Neural cell (in vitro differentiated cells): ENCODE measurements around the gene OLIG2. TPM values are rescaled to one million over a fixed set of nuclear protein-coding genes. Genes with fewer than 3 reads are reported as not detected.

Experiments used
- H2AFZ ChIP-seq: fragments of 200-600, 300-800 bp; sonication (generic), shearing (Covaris generic); 2 replicates; pipeline ENCODE4 v1.6.0; 2014; ENCODE audit warnings: low read depth, mild to moderate bottlenecking, antibody characterized with exemption, low read length, moderate library complexity
- H3F3A ChIP-seq: fragments of 200-600 bp; shearing (Covaris generic); 2 replicates; pipeline ENCODE4 v1.6.1; 2016; ENCODE audit warnings: mild to moderate bottlenecking, moderate library complexity, mixed read lengths, antibody characterized with exemption, low read length; ENCODE audit not compliant: insufficient read depth, poor library complexity, severe bottlenecking
- H3K27ac ChIP-seq: fragments of 200-600, 300-800 bp; sonication (generic), shearing (Covaris generic); 2 replicates; pipeline ENCODE4 v1.5.1; 2014; ENCODE audit warnings: mild to moderate bottlenecking, low read length, moderate library complexity
- H3K27me3 ChIP-seq: fragments of 300-800, 200-600 bp; sonication (generic), shearing (Covaris generic); 2 replicates; pipeline ENCODE4 v1.6.0; 2014; ENCODE audit warnings: mild to moderate bottlenecking, low read depth, low read length, moderate library complexity; ENCODE audit not compliant: insufficient read depth
- H3K36me3 ChIP-seq: fragments of 300-800, 200-600 bp; sonication (generic), shearing (Covaris generic); 2 replicates; pipeline ENCODE4 v1.5.1; 2014; ENCODE audit warnings: mild to moderate bottlenecking, antibody characterized with exemption, low read length, moderate library complexity; ENCODE audit not compliant: insufficient read depth
- H3K4me2 ChIP-seq: fragments of 300-800, 200-600 bp; sonication (generic), shearing (Covaris generic); 2 replicates; pipeline ENCODE4 v1.6.0; 2014; ENCODE audit warnings: mild to moderate bottlenecking, low read length
- H3K4me3 ChIP-seq: fragments of 300-800, 200-600 bp; sonication (generic), shearing (Covaris generic); 2 replicates; pipeline ENCODE4 v1.5.1; 2014; ENCODE audit warnings: mild to moderate bottlenecking, low read length, moderate library complexity
- H3K79me2 ChIP-seq: fragments of 200-600 bp; shearing (Covaris generic); replicated peaks from 2 replicates; pipeline ENCODE4 v1.6.0; 2014; ENCODE audit warnings: mild to moderate bottlenecking, low read length, moderate library complexity; ENCODE audit not compliant: insufficient read depth
- H3K9ac ChIP-seq: fragments of 300-800, 200-600 bp; sonication (generic), shearing (Covaris generic); 2 replicates; pipeline ENCODE4 v1.6.1; 2016; ENCODE audit warnings: mild to moderate bottlenecking, low read length, mixed read lengths
- H3K9me2 ChIP-seq: fragments of 200-600 bp; shearing (Covaris generic); 2 replicates; pipeline ENCODE4 v1.6.1; 2016; ENCODE audit warnings: mild to moderate bottlenecking, low read length, mixed read lengths; ENCODE audit not compliant: insufficient read depth
- H3K9me3 ChIP-seq: fragments of 200-600, 300-800 bp; sonication (generic), shearing (Covaris generic); 2 replicates; pipeline ENCODE4 v1.6.1; 2016; ENCODE audit warnings: mild to moderate bottlenecking, mixed run types, low read length, moderate library complexity, mixed read lengths
- H4K20me1 ChIP-seq: fragments of 200-600 bp; shearing (Covaris generic); 2 replicates; pipeline ENCODE4 v1.6.1; 2016; ENCODE audit warnings: mild to moderate bottlenecking, mixed run types; ENCODE audit not compliant: insufficient read depth
- EP300 ChIP-seq: fragments of 450-650 bp; conservative IDR thresholded peaks from 2 replicates; pipeline ENCODE4 v1.6.1; 2014; ENCODE audit warnings: antibody characterized with exemption, mild to moderate bottlenecking, moderate library complexity; ENCODE audit not compliant: poor library complexity, severe bottlenecking
- EZH2 ChIP-seq: fragments of 200-600, 300-800 bp; shearing (Covaris generic), sonication (generic); IDR thresholded peaks from 2 replicates; pipeline ENCODE4 v1.6.1; 2014; ENCODE audit warnings: antibody characterized with exemption, low read length, borderline replicate concordance, mild to moderate bottlenecking; ENCODE audit not compliant: insufficient read depth, poor library complexity, severe bottlenecking
- MXI1 ChIP-seq: fragments of 450-650 bp; conservative IDR thresholded peaks from 2 replicates; pipeline ENCODE4 v1.6.1; 2014; ENCODE audit warnings: antibody characterized with exemption, mild to moderate bottlenecking; ENCODE audit not compliant: poor library complexity, severe bottlenecking
- POLR2AphosphoS5 ChIP-seq: IDR thresholded peaks from 2 replicates; pipeline ENCODE4 v1.6.1; 2012
- RAD21 ChIP-seq: fragments of 450-650 bp; conservative IDR thresholded peaks from 2 replicates; pipeline ENCODE4 v1.6.1; 2014; ENCODE audit warnings: antibody characterized with exemption, mild to moderate bottlenecking, moderate library complexity
- SMC3 ChIP-seq: fragments of 450-650 bp; conservative IDR thresholded peaks from 2 replicates; pipeline ENCODE4 v1.6.1; 2014; ENCODE audit warnings: antibody characterized with exemption, mild to moderate bottlenecking, moderate library complexity; ENCODE audit not compliant: poor library complexity
- TAF1 ChIP-seq: IDR thresholded peaks from 2 replicates; pipeline ENCODE4 v1.6.1; 2012; ENCODE audit warnings: low read depth
- polyA plus RNA-seq: library from polyadenylated mRNA; depleted of rRNA; stranded (reverse); fragments of >200 nt; gene quantifications from 2 replicates; pipeline ENCODE4 v1.2.3, GENCODE V29; 2014
- TF ChIP-seq, protein P1 (sequence below): IDR thresholded peaks from 2 replicates; pipeline ENCODE4 v1.6.1; 2012; ENCODE audit warnings: borderline replicate concordance
- TF ChIP-seq, protein P2 (sequence below): fragments of 450-650 bp; IDR thresholded peaks from 2 replicates; pipeline ENCODE4 v1.5.1; 2014; ENCODE audit warnings: antibody characterized with exemption, mild to moderate bottlenecking, moderate library complexity; ENCODE audit not compliant: poor library complexity, severe bottlenecking

Gene OLIG2
- polyA plus RNA-seq, 1 donor from 2014 or later: 0.90 TPM

- Histone ChIP-seq H3K4me2 (no peak overlapping the region), H3K4me3 (no peak overlapping the region), H3K27ac (no peak overlapping the region), H3K27me3 (peaks cover 4% of the 10 kb centered on the region), H3F3A (no peaks in the 10 kb centered on the region), H3K79me2 (no peaks in the 10 kb centered on the region), H3K9ac (no peak overlapping the region), H3K9me2 (no peaks in the 10 kb centered on the region), H3K36me3 (no peaks in the 10 kb centered on the region), H4K20me1 (no peaks in the 10 kb centered on the region), H3K9me3 (no peaks in the 10 kb centered on the region), H2AFZ (no peak overlapping the region)
- no peak for TF ChIP-seq SMC3
Observed at GRCh38 chr21:33058527-33058926, 32.8 kb downstream of the OLIG2 start.

- Histone ChIP-seq H3K4me2 (no peak overlapping the region), H3K36me3 (no peaks in the 10 kb centered on the region), H4K20me1 (no peaks in the 10 kb centered on the region), H3K79me2 (no peaks in the 10 kb centered on the region), H3K9me2 (no peaks in the 10 kb centered on the region), H3K27me3 (peaks cover 8% of the 10 kb centered on the region), H3K9ac (no peak overlapping the region), H2AFZ (no peak overlapping the region), H3F3A (no peaks in the 10 kb centered on the region), H3K27ac (no peak overlapping the region), H3K4me3 (no peak overlapping the region), H3K9me3 (no peaks in the 10 kb centered on the region)
- TF ChIP-seq TAF1 (no peak), SMC3 (no peak), POLR2AphosphoS5 (no peak), EP300 (no peak), EZH2 (no peak), MXI1 (no peak), RAD21 (no peak)
- TF ChIP-seq, protein P1, sequence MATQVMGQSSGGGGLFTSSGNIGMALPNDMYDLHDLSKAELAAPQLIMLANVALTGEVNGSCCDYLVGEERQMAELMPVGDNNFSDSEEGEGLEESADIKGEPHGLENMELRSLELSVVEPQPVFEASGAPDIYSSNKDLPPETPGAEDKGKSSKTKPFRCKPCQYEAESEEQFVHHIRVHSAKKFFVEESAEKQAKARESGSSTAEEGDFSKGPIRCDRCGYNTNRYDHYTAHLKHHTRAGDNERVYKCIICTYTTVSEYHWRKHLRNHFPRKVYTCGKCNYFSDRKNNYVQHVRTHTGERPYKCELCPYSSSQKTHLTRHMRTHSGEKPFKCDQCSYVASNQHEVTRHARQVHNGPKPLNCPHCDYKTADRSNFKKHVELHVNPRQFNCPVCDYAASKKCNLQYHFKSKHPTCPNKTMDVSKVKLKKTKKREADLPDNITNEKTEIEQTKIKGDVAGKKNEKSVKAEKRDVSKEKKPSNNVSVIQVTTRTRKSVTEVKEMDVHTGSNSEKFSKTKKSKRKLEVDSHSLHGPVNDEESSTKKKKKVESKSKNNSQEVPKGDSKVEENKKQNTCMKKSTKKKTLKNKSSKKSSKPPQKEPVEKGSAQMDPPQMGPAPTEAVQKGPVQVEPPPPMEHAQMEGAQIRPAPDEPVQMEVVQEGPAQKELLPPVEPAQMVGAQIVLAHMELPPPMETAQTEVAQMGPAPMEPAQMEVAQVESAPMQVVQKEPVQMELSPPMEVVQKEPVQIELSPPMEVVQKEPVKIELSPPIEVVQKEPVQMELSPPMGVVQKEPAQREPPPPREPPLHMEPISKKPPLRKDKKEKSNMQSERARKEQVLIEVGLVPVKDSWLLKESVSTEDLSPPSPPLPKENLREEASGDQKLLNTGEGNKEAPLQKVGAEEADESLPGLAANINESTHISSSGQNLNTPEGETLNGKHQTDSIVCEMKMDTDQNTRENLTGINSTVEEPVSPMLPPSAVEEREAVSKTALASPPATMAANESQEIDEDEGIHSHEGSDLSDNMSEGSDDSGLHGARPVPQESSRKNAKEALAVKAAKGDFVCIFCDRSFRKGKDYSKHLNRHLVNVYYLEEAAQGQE: no peak
- TF ChIP-seq, protein P2, sequence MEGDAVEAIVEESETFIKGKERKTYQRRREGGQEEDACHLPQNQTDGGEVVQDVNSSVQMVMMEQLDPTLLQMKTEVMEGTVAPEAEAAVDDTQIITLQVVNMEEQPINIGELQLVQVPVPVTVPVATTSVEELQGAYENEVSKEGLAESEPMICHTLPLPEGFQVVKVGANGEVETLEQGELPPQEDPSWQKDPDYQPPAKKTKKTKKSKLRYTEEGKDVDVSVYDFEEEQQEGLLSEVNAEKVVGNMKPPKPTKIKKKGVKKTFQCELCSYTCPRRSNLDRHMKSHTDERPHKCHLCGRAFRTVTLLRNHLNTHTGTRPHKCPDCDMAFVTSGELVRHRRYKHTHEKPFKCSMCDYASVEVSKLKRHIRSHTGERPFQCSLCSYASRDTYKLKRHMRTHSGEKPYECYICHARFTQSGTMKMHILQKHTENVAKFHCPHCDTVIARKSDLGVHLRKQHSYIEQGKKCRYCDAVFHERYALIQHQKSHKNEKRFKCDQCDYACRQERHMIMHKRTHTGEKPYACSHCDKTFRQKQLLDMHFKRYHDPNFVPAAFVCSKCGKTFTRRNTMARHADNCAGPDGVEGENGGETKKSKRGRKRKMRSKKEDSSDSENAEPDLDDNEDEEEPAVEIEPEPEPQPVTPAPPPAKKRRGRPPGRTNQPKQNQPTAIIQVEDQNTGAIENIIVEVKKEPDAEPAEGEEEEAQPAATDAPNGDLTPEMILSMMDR: no peak
Observed at GRCh38 chr21:33058957-33059356, 33.2 kb downstream of the OLIG2 start.

DNA sequence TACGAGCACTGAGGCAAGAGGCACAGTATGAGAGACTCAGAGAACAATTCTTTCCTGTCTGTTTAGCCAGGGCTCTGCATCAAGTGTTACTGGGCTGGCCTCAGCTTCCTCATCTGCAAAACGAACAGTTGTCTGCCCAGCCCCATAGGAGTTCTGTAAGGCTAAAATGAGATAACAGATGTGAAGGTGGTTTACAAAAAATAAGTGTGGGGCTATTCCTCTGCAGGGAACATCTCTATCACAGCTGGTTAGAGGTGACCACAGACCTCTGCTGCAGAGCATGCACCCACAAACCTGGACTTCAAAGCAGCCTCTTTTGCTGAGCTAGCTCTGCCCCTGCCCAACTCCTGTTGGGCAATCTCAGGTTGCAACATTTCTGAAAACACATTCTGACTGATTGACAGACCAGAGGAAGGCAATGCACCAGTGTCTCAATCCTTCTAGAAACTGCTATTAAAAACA lies 33.7 kb downstream of the OLIG2 start:
- no peaks in the 10 kb centered on the region for H3F3A ChIP-seq

More for the DNA sequence above, 33.7 kb downstream of the OLIG2 start:
- no peak overlapping the region for H3K27ac ChIP-seq
- TF ChIP-seq SMC3 (no peak), EZH2 (no peak), EP300 (no peak), POLR2AphosphoS5 (no peak), MXI1 (no peak)
- TF ChIP-seq, protein P2: no peak
- TF ChIP-seq, protein P1: no peak
- H3K27me3 ChIP-seq: peaks cover 13% of the 10 kb centered on the region
- H4K20me1 ChIP-seq: no peaks in the 10 kb centered on the region
- H3K4me2 ChIP-seq: no peak overlapping the region
- H2AFZ ChIP-seq: no peak overlapping the region
- no peaks in the 10 kb centered on the region for H3K9me3 ChIP-seq
- H3K79me2 ChIP-seq: no peaks in the 10 kb centered on the region
- no peak overlapping the region for H3K9ac ChIP-seq
- no peaks in the 10 kb centered on the region for H3K9me2 ChIP-seq
- H3K36me3 ChIP-seq: no peaks in the 10 kb centered on the region
- H3K4me3 ChIP-seq: no peak overlapping the region
